GM19324 (cell line): ENCODE data around the gene PASK.
"Not testable (repeated sequence)": the region's sequence is repeated elsewhere in the genome, so short reads cannot be mapped to it uniquely, and the experiment has no call there.

Source experiments
- ATAC-seq: cut with Tn5 transposase; IDR thresholded peaks from one replicate; pipeline ENCODE4 v1.9.1; 2021; ENCODE audit warnings: mild to moderate bottlenecking, moderate library complexity; ENCODE audit not compliant: unreplicated experiment, low FRiP score

Gene PASK

DNA sequence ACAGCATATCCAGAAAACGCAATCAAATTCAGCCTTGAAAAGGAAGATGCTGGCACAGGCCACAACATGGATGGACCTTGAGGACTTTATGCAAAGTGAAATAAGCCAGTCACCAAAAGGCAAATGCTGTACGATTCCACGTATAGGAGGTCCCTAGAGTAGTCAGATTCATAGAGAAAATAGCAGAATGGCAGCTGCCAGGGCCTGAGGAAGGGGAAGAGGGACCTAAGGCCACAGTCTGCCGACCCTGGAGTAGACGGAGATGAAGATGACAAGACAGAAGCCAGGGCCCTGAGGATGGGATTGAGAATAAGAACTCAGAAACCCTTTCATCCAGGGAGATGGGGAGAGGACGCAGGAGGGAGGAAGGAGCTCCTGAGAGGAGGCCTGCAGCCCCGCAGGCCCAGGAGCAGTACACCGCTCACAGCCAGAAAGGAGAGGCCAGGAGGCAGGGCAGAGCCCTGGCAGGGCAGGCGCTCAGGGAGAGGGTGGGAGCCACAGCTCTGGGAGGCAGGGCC, 39.1 kb downstream of the PASK start:
- ATAC-seq: no peak

DNA sequence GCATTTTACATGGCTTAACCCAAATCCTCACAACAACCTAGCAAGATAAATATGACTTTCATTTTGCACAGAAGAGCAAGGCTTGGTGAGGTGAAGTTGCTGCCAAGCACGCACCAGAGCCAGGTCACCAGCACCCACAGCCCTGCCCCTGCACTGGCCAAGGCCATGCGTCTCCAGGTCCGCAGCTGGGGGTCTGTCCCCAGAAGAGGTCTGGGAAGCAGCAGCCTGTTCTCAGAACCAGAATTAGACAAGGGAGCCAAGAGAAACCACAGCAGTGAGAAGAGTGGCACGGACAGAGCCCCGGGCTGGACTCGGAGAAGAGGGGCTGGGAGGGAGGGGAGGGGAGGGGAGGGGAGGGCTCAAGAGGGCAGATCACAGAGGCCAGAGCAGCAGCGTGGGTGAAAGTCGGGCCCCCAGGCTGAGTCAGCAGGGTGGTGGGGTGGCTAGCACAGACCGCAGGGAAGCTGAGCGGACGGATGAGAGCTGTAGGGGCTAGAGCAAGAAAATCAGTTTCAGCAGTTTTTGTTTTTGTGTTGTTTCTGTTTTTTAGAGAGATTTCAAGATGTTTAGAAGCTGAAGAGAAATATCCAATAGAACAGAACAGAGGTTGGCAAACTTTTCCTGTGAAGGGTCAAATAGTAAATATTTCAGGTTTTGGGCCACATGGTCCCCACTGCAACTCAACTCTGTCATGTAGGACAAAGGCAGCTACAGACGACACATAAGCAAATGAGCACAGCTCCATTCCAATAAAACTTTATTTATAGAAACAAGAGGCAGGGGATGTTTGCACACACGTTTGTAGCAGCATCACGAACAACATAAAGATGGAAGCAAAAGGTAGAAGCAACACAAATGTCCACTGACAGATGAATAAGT, 39.8 kb downstream of the PASK start:
- ATAC-seq: no peak

GRCh38 chr2:241108271-241109209, 40.7 kb downstream of the PASK start:
- no peak for ATAC-seq

- no peak for ATAC-seq
These were observed 42.1 kb downstream of the PASK start for GRCh38 chr2:241107031-241107783.

- no peak for ATAC-seq
These were observed 43.6 kb downstream of the PASK start for GRCh38 chr2:241105641-241106040.

DNA sequence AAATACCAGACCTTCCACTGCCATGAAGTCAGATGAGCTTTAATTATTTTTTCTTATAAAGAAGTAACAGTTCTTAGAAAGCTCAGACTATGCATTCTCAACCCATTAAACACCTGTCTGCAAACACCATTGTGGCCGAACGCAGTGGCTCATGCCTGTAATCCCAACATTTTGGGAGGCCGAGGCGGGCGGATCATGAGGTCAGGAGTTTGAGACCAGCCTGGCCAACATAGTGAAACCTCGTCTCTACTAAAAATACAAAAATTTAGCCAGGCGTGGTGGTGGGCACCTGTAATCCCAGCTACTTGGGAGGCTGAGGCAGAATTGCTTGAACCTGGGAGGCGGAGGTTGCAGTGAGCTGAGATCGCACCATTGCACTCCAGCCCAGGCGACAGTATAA, 44.7 kb downstream of the PASK start:
- ATAC-seq: not testable (repeated sequence)

DNA sequence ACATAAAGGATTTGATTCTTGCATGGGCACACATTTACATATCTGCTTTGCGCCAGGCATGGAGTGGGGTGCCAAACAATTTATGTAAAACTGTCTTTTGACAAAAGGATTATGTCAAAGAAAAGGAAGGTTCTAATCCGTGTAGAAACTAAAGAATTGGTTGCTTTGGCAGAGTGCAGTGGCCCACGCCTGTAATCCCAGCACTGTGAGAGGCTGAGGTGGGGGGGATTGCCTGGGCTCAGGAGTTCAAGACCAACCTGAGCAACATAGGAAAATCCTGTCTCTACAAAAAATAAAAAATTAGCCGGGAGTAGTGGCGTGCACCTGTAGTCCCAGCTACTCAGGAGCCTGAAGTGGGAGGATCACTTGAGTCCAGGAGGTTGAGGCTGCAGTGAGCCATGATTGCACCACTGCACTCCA, 46.1 kb downstream of the PASK start:
- ATAC-seq: no peak

DNA sequence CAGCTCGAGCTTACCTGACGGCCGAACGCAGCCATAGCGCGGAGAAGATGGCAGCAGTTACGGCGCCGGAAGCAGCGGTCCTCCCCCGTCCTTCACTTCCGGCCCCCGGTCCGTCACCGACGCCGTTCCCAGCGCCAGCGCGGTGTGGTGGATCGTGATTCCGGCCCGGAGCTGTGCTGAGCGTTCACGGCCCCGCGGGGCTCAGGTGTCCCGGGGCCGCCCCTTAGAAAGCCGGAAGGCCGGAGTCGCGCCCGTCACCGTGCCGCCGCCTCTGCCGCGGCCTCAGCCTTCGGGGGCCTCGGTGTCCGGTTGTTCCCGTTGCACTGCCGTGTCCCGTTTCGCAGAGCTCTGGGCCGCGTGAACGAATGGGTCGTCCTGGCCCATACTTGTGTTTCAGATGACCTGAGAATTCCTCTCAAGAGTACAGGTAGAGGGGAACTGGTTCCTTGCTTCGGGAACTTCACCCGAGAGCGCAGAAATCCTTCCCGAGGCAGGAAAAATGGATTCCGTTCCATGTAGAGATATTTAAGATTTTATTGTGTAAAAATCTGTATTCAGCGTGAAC, 47.0 kb downstream of the PASK start, which contains the start of gene MTERF4:
Gene MTERF4 (minus strand): TSS at position 49 of the 565 bp plus-strand sequence. CDS start 14 bp downstream, at position 35.
- ATAC-seq: peak; percentile 84

GRCh38 chr2:241099246-241099645, 50.0 kb downstream of the PASK start:
- ATAC-seq: no peak

DNA sequence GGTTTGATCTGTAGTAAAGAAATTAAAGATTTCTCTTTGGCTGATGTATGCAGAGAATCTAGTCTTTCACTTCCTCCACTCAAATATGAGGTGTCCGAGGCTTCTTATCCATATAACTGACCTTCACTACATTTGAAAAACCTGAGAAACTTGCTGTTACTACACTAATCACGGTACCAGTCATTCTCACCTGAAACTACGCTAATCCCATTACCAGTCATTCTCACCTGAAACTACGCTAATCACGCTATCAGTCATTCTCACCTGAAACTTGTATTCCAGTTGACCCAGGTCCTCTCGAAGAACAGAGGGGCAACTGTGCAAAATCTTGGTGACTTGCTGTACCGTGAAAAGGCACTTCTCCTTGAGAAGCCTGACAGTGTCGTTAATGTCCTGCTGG, 52.3 kb downstream of the PASK start:
- ATAC-seq: no peak

GRCh38 chr2:241095594-241096290, 53.5 kb downstream of the PASK start:
- ATAC-seq: no peak

- ATAC-seq: no peak
These were observed 54.3 kb downstream of the PASK start for GRCh38 chr2:241094924-241095420.

DNA sequence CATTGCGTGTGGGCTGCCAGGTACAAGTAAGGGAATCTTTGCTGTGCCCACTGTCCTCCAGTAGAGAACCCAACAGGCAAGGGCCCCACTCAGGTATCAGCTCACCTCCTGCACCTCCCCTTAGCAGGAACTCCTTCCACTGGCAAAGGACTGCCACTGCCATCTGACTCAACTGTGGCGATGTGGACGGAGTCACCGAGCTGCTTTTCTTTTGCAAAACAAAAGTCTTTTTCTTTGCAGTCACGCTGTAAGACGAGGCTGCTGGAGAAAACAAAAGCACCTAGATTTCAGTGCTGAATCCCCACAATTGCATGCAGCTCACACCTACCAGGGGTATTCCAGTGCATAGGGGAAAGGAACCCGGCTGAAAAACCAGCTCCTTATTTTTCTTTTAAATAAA, 55.1 kb downstream of the PASK start:
- ATAC-seq: no peak

GRCh38 chr2:241093133-241093781, 56.0 kb downstream of the PASK start:
- ATAC-seq: not testable (repeated sequence)

- ATAC-seq: no peak
These were observed 56.6 kb downstream of the PASK start for GRCh38 chr2:241092677-241093076.

DNA sequence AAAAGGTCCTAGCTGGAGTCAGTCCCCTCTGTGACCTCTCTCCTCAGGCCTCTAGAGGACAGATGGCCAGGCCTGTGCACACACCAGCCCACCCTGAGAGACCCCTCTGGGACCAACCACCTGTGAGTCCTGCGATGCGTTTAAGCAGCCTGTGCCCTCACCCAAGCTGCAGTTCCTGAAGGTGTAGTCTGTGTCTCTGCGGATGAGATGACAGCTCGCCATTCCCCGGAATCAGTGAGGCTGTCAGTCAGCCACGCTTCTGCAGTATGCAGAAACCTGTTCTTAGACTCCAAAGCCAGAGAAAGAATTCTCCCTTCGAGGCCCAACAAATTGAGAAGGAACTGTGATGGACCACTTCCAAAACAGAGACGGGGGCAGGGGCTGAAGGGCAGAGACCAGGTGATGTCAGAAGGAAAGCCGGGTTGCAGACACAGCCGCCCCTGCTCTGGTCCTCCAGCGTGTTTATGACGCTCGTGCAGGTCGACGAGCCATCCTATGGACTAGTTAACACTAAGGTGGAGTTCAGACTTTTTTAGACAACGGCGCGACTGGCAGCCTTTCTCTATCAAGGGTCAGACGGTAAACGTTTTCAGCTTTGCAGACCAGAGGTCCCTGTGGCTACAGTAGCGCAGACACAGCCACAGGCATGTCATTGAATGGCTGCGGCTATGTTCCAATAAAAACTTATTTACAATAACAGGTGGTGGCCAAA, 57.4 kb downstream of the PASK start:
- no peak for ATAC-seq

- ATAC-seq: no peak
These were observed 58.1 kb downstream of the PASK start for GRCh38 chr2:241091201-241091600.
